Endothelial cell of umbilical vein (primary cell): Measurements from ENCODE around the gene AATF. TPM values are rescaled to one million over a fixed set of nuclear protein-coding genes. Genes with fewer than 3 reads are reported as not detected.

Source experiments
- BruUV-seq: library from RNA; stranded (reverse); fragments of 400-500 nt; replicated peaks from 2 replicates; lab custom pipeline; 2021; lab: Mats Ljungman, UMichigan
- CTCF ChIA-PET: fragments of 300-600, 350-600 bp; sonication (Branson Sonifier 250); formaldehyde crosslinking; loops from one replicate; lab custom pipeline; 2021; ENCODE audit warnings: antibody characterized with exemption, inconsistent platforms; lab: Charles Lee
- POLR2A ChIA-PET: fragments of 300-600, 350-600 bp; sonication (Branson Sonifier 250); formaldehyde crosslinking; loops from one replicate; lab custom pipeline; 2021; ENCODE audit warnings: antibody characterized with exemption, inconsistent platforms; lab: Charles Lee
- DNase-seq: peaks from one replicate; pipeline ENCODE4 v3.0.0-alpha.2; 2011; ENCODE audit warnings: low read depth, low spot score
- FAIRE-seq: peaks from 2 replicates; lab custom pipeline; 2011; peaks lifted over from hg19 to GRCh38; lab: Jason Lieb, UNC
- H2AFZ ChIP-seq: 2 replicates; pipeline ENCODE4 v1.6.0; 2012; ENCODE audit warnings: low read depth, low read length, control low read depth, inconsistent platforms
- H3K27ac ChIP-seq: 2 replicates; pipeline ENCODE4 v1.5.1; 2011; ENCODE audit warnings: low read depth, mild to moderate bottlenecking, control low read depth, low read length, moderate library complexity; ENCODE audit not compliant: insufficient read depth
- H3K27me3 ChIP-seq, 2 experiments: 2 replicates each; pipeline versions ENCODE4 v1.6.0 to v1.6.1; 2011; ENCODE audit warnings: low read length in 2 of 2, mixed read lengths in 1 of 2; ENCODE audit not compliant: control insufficient read depth in 2 of 2, insufficient read depth in 2 of 2
- H3K36me3 ChIP-seq, 2 experiments: 2 replicates in 1 of 2; 3 replicates in 1 of 2; pipeline ENCODE4 v1.5.1; 2011; ENCODE audit warnings: low read length in 2 of 2, mild to moderate bottlenecking in 1 of 2, moderate library complexity in 1 of 2; ENCODE audit not compliant: control insufficient read depth in 2 of 2, insufficient read depth in 2 of 2; ENCODE audit errors: extremely low read depth in 1 of 2
- H3K4me1 ChIP-seq: 3 replicates; pipeline ENCODE4 v1.5.1; 2011; ENCODE audit warnings: mild to moderate bottlenecking, low read length; ENCODE audit not compliant: control insufficient read depth, insufficient read depth; ENCODE audit errors: extremely low read depth
- H3K4me2 ChIP-seq: 2 replicates; pipeline ENCODE4 v1.6.1; 2011; ENCODE audit warnings: low read length, control low read depth, mixed read lengths; ENCODE audit not compliant: insufficient read depth
- H3K4me3 ChIP-seq, 3 experiments: fragments of 200-600 bp in 1 of 3; sonication (generic), shearing (Covaris generic) in 1 of 3; replicated peaks in 1 of 3; 2 replicates each; pipeline ENCODE4 v1.5.1; 2011 to 2016; ENCODE audit warnings: control low read depth in 3 of 3, low read length in 3 of 3, mild to moderate bottlenecking in 2 of 3, inconsistent platforms in 1 of 3, low read depth in 1 of 3, moderate library complexity in 1 of 3; ENCODE audit not compliant: insufficient read depth in 1 of 3
- H3K79me2 ChIP-seq: 2 replicates; pipeline ENCODE4 v1.6.0; 2012; ENCODE audit warnings: low read length, inconsistent platforms; ENCODE audit not compliant: control insufficient read depth, insufficient read depth
- H3K9ac ChIP-seq: replicated peaks from 2 replicates; pipeline ENCODE3; 2011; ENCODE audit warnings: low read length, control low read depth; ENCODE audit not compliant: insufficient read depth; ENCODE audit errors: extremely low read depth
- H3K9me1 ChIP-seq: replicated peaks from 3 replicates; pipeline ENCODE4 v1.6.0; 2011; ENCODE audit warnings: mild to moderate bottlenecking, low read length; ENCODE audit not compliant: control insufficient read depth, insufficient read depth; ENCODE audit errors: extremely low read depth
- H3K9me3 ChIP-seq: replicated peaks from 2 replicates; pipeline ENCODE4 v1.5.1; 2012; ENCODE audit warnings: low read length, inconsistent platforms; ENCODE audit not compliant: control insufficient read depth, insufficient read depth
- H4K20me1 ChIP-seq: replicated peaks from 2 replicates; pipeline ENCODE3; 2011; ENCODE audit warnings: mild to moderate bottlenecking, low read length; ENCODE audit not compliant: control insufficient read depth, insufficient read depth; ENCODE audit errors: extremely low read depth
- EZH2 ChIP-seq: IDR thresholded peaks from 2 replicates; pipeline ENCODE4 v1.6.1; 2012; ENCODE audit warnings: borderline replicate concordance, low read depth, mild to moderate bottlenecking, moderate library complexity, low read length, inconsistent platforms; ENCODE audit not compliant: severe bottlenecking
- FOS ChIP-seq: IDR thresholded peaks from 2 replicates; pipeline ENCODE4 v1.6.1; 2011; ENCODE audit warnings: mild to moderate bottlenecking, low read length, moderate library complexity, borderline replicate concordance; ENCODE audit not compliant: insufficient read depth
- GATA2 ChIP-seq: IDR thresholded peaks from 2 replicates; pipeline ENCODE4 v1.7.0; 2011; ENCODE audit warnings: low read depth, mild to moderate bottlenecking, moderate library complexity, mixed read lengths, low read length; ENCODE audit not compliant: insufficient read length, insufficient read depth
- JUN ChIP-seq: IDR thresholded peaks from 2 replicates; pipeline ENCODE4 v1.6.1; 2011; ENCODE audit warnings: borderline replicate concordance, low read depth; ENCODE audit not compliant: insufficient read length, insufficient read depth
- MAX ChIP-seq: IDR thresholded peaks from 2 replicates; pipeline ENCODE4 v1.6.1; 2011; ENCODE audit not compliant: insufficient read depth, insufficient read length
- MYC ChIP-seq: IDR thresholded peaks from one replicate; pipeline ENCODE4 v1.6.1; 2011; ENCODE audit warnings: mild to moderate bottlenecking, low read depth, low read length
- POLR2A ChIP-seq: IDR thresholded peaks from 2 replicates; pipeline ENCODE4 v1.6.1; 2012; ENCODE audit warnings: low read depth, mild to moderate bottlenecking, control low read depth, low read length
- POLR2AphosphoS5 ChIP-seq: IDR thresholded peaks from 2 replicates; pipeline ENCODE4 v1.6.1; 2012; ENCODE audit warnings: low read depth, mild to moderate bottlenecking, control low read depth, low read length, moderate library complexity; ENCODE audit not compliant: insufficient read depth
- dilution Hi-C: fragments of 300-500 bp; cut with MboI; formaldehyde crosslinking; loops from one replicate; pipeline ENCODE4 v1.15.0; 2019; ENCODE audit warnings: low sequenced_read_pairs; ENCODE audit not compliant: extremely low pct_ligation_motif_present
- intact Hi-C: fragments of 100-400 bp; cut with micrococcal nuclease; formaldehyde crosslinking; loops from one replicate; pipeline ENCODE4 v1.10.0; 2022
- polyA plus RNA-seq, 4 experiments: library from polyadenylated mRNA; depleted of rRNA in 3 of 4; stranded (reverse) in 3 of 4; unstranded in 1 of 4; fragments of >200 nt; gene quantifications; 2 replicates each; pipeline versions ENCODE4 v1.2.1 to v1.2.3, GENCODE V29; 2011 to 2012; ENCODE audit warnings: missing spikeins in 1 of 4
- total RNA-seq: library from RNA; stranded (reverse); gene quantifications from 2 replicates; pipeline ENCODE4 v1.2.3, GENCODE V29; 2021
- TF ChIP-seq, protein P1 (sequence below), 2 donors: IDR thresholded peaks; 1 replicate in 1 of 2; 2 replicates in 1 of 2; pipeline ENCODE4 v1.5.1; 2011; ENCODE audit warnings: low read length in 2 of 2, mild to moderate bottlenecking in 2 of 2, moderate library complexity in 2 of 2, control low read depth in 1 of 2, inconsistent platforms in 1 of 2, low read depth in 1 of 2; ENCODE audit not compliant: insufficient read depth in 1 of 2; ENCODE audit errors: extremely low read depth in 1 of 2

AATF gene
- total and polyA plus RNA-seq, 2 donors (not counting 3 experiments of a cell fraction or from before 2014, with no cell fraction given): 15.7 to 47.2 TPM

GRCh38 chr17:37064206-37064605 lies 115.5 kb downstream of the AATF start:
- no peak overlapping the region for H3K9ac ChIP-seq
- POLR2A ChIA-PET: no interaction called here
- H3K4me2 ChIP-seq: no peak overlapping the region
- intact Hi-C loops: no loop called here
- DNase-seq (no peak), FAIRE-seq (no peak)
- no peaks in the 10 kb centered on the region for H3K36me3 ChIP-seq
- no peak overlapping the region for H3K27ac ChIP-seq
- no peak overlapping the region for H3K4me3 ChIP-seq
- peaks cover 3% of the 10 kb centered on the region for H3K4me1 ChIP-seq
- no peaks in the 10 kb centered on the region for H3K9me1 ChIP-seq
- dilution Hi-C loops: loop anchor here (25.0 kb wide), 1 partner anchor 402 kb away; no protein-coding TSS in a partner anchor
- peaks cover 16 to 26% of the 10 kb centered on the region in 2 experiments for H3K27me3 ChIP-seq
- TF ChIP-seq MAX (no peak), EZH2 (no peak), FOS (no peak), MYC (no peak), POLR2AphosphoS5 (no peak), POLR2A (no peak), JUN (no peak), GATA2 (no peak)
- TF ChIP-seq, protein P1, sequence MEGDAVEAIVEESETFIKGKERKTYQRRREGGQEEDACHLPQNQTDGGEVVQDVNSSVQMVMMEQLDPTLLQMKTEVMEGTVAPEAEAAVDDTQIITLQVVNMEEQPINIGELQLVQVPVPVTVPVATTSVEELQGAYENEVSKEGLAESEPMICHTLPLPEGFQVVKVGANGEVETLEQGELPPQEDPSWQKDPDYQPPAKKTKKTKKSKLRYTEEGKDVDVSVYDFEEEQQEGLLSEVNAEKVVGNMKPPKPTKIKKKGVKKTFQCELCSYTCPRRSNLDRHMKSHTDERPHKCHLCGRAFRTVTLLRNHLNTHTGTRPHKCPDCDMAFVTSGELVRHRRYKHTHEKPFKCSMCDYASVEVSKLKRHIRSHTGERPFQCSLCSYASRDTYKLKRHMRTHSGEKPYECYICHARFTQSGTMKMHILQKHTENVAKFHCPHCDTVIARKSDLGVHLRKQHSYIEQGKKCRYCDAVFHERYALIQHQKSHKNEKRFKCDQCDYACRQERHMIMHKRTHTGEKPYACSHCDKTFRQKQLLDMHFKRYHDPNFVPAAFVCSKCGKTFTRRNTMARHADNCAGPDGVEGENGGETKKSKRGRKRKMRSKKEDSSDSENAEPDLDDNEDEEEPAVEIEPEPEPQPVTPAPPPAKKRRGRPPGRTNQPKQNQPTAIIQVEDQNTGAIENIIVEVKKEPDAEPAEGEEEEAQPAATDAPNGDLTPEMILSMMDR (IDR thresholded peaks at IDR 0.05; ENCODE audit: extremely low read depth in 1 of 2, insufficient read depth in 1 of 2, low read depth in 1 of 2, low read length in 2 of 2): no peak
- H4K20me1 ChIP-seq: no peaks in the 10 kb centered on the region
- no peaks in the 10 kb centered on the region for H3K9me3 ChIP-seq
- H3K79me2 ChIP-seq: no peaks in the 10 kb centered on the region
- BruUV-seq: no TSS peak
- CTCF ChIA-PET: interaction anchor here (1.1 kb wide), 1 partner anchor 9 kb away, joined by 4 read pairs; no protein-coding TSS in a partner anchor
- no peak overlapping the region for H2AFZ ChIP-seq
